Right lobe of liver (tissue), 6 donors: ENCODE data around the gene MYO9A. TPM values are rescaled to one million over a fixed set of nuclear protein-coding genes. Genes with fewer than 3 reads are reported as not detected.

Experiments
- ATAC-seq, 4 donors: fragments of 200-7000 bp; cut with Tn5 transposase; one replicate each; pipeline ENCODE4 v1.9.1; 2020; ENCODE audit warnings: mild to moderate bottlenecking in 4 of 4, moderate library complexity in 4 of 4
- DNase-seq, 3 donors: peaks; one replicate each; pipeline ENCODE4 v3.0.0-alpha.2; 2020
- H3K27ac ChIP-seq, 3 donors: fragments of 200-600 bp; one replicate each; pipeline ENCODE4 v1.8.0; 2022
- H3K27me3 ChIP-seq, 2 donors: fragments of 200-600 bp; one replicate each; pipeline ENCODE4 v1.8.0; 2022
- H3K36me3 ChIP-seq, 4 donors: fragments of 200-600 bp; sonication (generic) in 1 of 4; one replicate each; pipeline versions ENCODE4 v1.5.1 to v1.8.0; 2017 to 2022; ENCODE audit warnings: control low read depth in 1 of 4
- H3K4me1 ChIP-seq, 4 donors: fragments of 200-600 bp; sonication (generic) in 1 of 4; one replicate each; pipeline versions ENCODE4 v1.5.1 to v1.8.0; 2017 to 2022; ENCODE audit warnings: control low read depth in 1 of 4
- H3K4me3 ChIP-seq, 3 donors: fragments of 200-600 bp; one replicate each; pipeline ENCODE4 v1.8.0; 2022
- H3K9me3 ChIP-seq, 4 donors: fragments of 200-600 bp; sonication (generic) in 1 of 4; one replicate each; pipeline versions ENCODE4 v1.5.1 to v1.8.0; 2017 to 2022; ENCODE audit warnings: control low read depth in 1 of 4
- CTCF ChIP-seq, 4 donors: fragments of 200-600 bp in 3 of 4; fragments of 450-650 bp in 1 of 4; IDR thresholded peaks; one replicate each; pipeline versions ENCODE4 v1.5.1 to v1.8.0; 2016 to 2022; ENCODE audit warnings: antibody characterized with exemption in 4 of 4, mild to moderate bottlenecking in 2 of 4
- POLR2A ChIP-seq: fragments of 450-650 bp; IDR thresholded peaks from one replicate; pipeline ENCODE4 v1.6.1; 2017; ENCODE audit warnings: antibody characterized with exemption, mild to moderate bottlenecking
- WGBS: methylation state at CpG from one replicate; pipeline ENCODE4 v1.1.6; 2018; ENCODE audit warnings: low coverage, low lambda C conversion rate; ENCODE audit not compliant: insufficient coverage; ENCODE audit errors: missing lambda C conversion rate; 5-methylcytosine and 5-hydroxymethylcytosine counted together
- intact Hi-C, 2 donors: fragments of 100-400 bp; cut with DNase I; formaldehyde crosslinking; loops; one replicate each; pipeline versions ENCODE4 v1.11.2 to v1.14.1; 2022
- total RNA-seq, 6 experiments: library from RNA; depleted of rRNA in 2 of 6; stranded (reverse); fragments of >200 nt in 2 of 6; fragmentation: NEBNext Ultra II Directional in 3 of 6; extraction: Animal tissue kit (Norgen Biotek cat#: 25700) in 3 of 6; gene quantifications; one replicate each; pipeline versions ENCODE4 v1.1.0 to v1.2.4, GENCODE V29; 2016 to 2023
- donor health status: DM: no; HTN: yes; CAD: no.
- donor health status: DM: no; HTN: no; CAD: no.
- donor health status: DM: no; HTN: no; CAD: no.
- donor health status: DM: no; HTN: yes; CAD: no.
- donor health status: DM: no; HTN: yes; CAD: no.

The MYO9A gene
- total RNA-seq, 6 experiments from 2014 or later = 5.6 to 10.4 (median 8.5) TPM

- Histone ChIP-seq H3K27me3 (no peaks in the 10 kb centered on the region), H3K4me3 (no peak overlapping the region), H3K27ac (no peak overlapping the region), H3K4me1 (peaks cover 0 to 4% (median under 1%) of the 10 kb centered on the region in 4 donors), H3K36me3 (no peaks in the 10 kb centered on the region), H3K9me3 (no peaks in the 10 kb centered on the region)
- DNase-seq = no peak
- no peak for ATAC-seq
- no peak for TF ChIP-seq POLR2A
- TF ChIP-seq CTCF (IDR thresholded peaks at IDR 0.05) = no peak
- WGBS = 86% methylated on average over 4 of the region's 4 CpGs
- intact Hi-C loops = no loop called here
Measured at GRCh38 chr15:72136170-72137051, 18.5 kb upstream of the MYO9A start.

GRCh38 chr15:72135719-72136118 lies 17.8 kb upstream of the MYO9A start:
- ATAC-seq (no peak), DNase-seq (no peak)
- H3K4me3 ChIP-seq = no peak overlapping the region
- 78% methylated on average over 1 of the region's 2 CpGs for WGBS
- no peaks in the 10 kb centered on the region for H3K27me3 ChIP-seq
- H3K4me1 ChIP-seq = no peaks in the 10 kb centered on the region
- H3K36me3 ChIP-seq = no peaks in the 10 kb centered on the region
- no peaks in the 10 kb centered on the region for H3K9me3 ChIP-seq
- intact Hi-C loops = no loop called here
- TF ChIP-seq POLR2A (no peak), CTCF (IDR thresholded peaks at IDR 0.05) (no peak)
- H3K27ac ChIP-seq = no peak overlapping the region

GRCh38 chr15:72133211-72133610 lies 15.3 kb upstream of the MYO9A start:
- TF ChIP-seq POLR2A = no peak
- TF ChIP-seq CTCF (IDR thresholded peaks at IDR 0.05) = no peak
- Histone ChIP-seq H3K4me3 (no peak overlapping the region), H3K9me3 (no peaks in the 10 kb centered on the region), H3K4me1 (no peaks in the 10 kb centered on the region), H3K27me3 (no peaks in the 10 kb centered on the region), H3K36me3 (no peaks in the 10 kb centered on the region), H3K27ac (no peak overlapping the region)
- DNase-seq (no peak), ATAC-seq (no peak)
- intact Hi-C loops = no loop called here
- 100% methylated on average over 1 of the region's 1 CpG for WGBS

GRCh38 chr15:72131922-72132321 lies 14.0 kb upstream of the MYO9A start:
- TF ChIP-seq CTCF (IDR thresholded peaks at IDR 0.05) (no peak), POLR2A (no peak)
- Histone ChIP-seq H3K27ac (no peak overlapping the region), H3K27me3 (no peaks in the 10 kb centered on the region), H3K4me3 (no peak overlapping the region), H3K36me3 (no peaks in the 10 kb centered on the region), H3K9me3 (no peaks in the 10 kb centered on the region), H3K4me1 (no peaks in the 10 kb centered on the region)
- WGBS = 68% methylated on average over 3 of the region's 3 CpGs
- no peak for DNase-seq
- ATAC-seq = no peak
- intact Hi-C loops = no loop called here
